Endothelial cell of umbilical vein (primary cell): Measurements from ENCODE around the gene TRAF3IP1. TPM values are rescaled to one million over a fixed set of nuclear protein-coding genes. Genes with fewer than 3 reads are reported as not detected.

ENCODE experiments used
- BruUV-seq: library from RNA; stranded (reverse); fragments of 400-500 nt; replicated peaks from 2 replicates; lab custom pipeline; 2021; lab: Mats Ljungman, UMichigan
- CTCF ChIA-PET: fragments of 300-600, 350-600 bp; sonication (Branson Sonifier 250); formaldehyde crosslinking; loops from one replicate; lab custom pipeline; 2021; ENCODE audit warnings: antibody characterized with exemption, inconsistent platforms; lab: Charles Lee
- POLR2A ChIA-PET: fragments of 300-600, 350-600 bp; sonication (Branson Sonifier 250); formaldehyde crosslinking; loops from one replicate; lab custom pipeline; 2021; ENCODE audit warnings: antibody characterized with exemption, inconsistent platforms; lab: Charles Lee
- DNase-seq: peaks from one replicate; pipeline ENCODE4 v3.0.0-alpha.2; 2011; ENCODE audit warnings: low read depth, low spot score
- FAIRE-seq: peaks from 2 replicates; lab custom pipeline; 2011; peaks lifted over from hg19 to GRCh38; lab: Jason Lieb, UNC
- H2AFZ ChIP-seq: 2 replicates; pipeline ENCODE4 v1.6.0; 2012; ENCODE audit warnings: low read depth, low read length, control low read depth, inconsistent platforms
- H3K27ac ChIP-seq: 2 replicates; pipeline ENCODE4 v1.5.1; 2011; ENCODE audit warnings: low read depth, mild to moderate bottlenecking, control low read depth, low read length, moderate library complexity; ENCODE audit not compliant: insufficient read depth
- H3K27me3 ChIP-seq, 2 experiments: 2 replicates each; pipeline versions ENCODE4 v1.6.0 to v1.6.1; 2011; ENCODE audit warnings: low read length in 2 of 2, mixed read lengths in 1 of 2; ENCODE audit not compliant: control insufficient read depth in 2 of 2, insufficient read depth in 2 of 2
- H3K36me3 ChIP-seq, 2 experiments: 2 replicates in 1 of 2; 3 replicates in 1 of 2; pipeline ENCODE4 v1.5.1; 2011; ENCODE audit warnings: low read length in 2 of 2, mild to moderate bottlenecking in 1 of 2, moderate library complexity in 1 of 2; ENCODE audit not compliant: control insufficient read depth in 2 of 2, insufficient read depth in 2 of 2; ENCODE audit errors: extremely low read depth in 1 of 2
- H3K4me1 ChIP-seq: 3 replicates; pipeline ENCODE4 v1.5.1; 2011; ENCODE audit warnings: mild to moderate bottlenecking, low read length; ENCODE audit not compliant: control insufficient read depth, insufficient read depth; ENCODE audit errors: extremely low read depth
- H3K4me2 ChIP-seq: 2 replicates; pipeline ENCODE4 v1.6.1; 2011; ENCODE audit warnings: low read length, control low read depth, mixed read lengths; ENCODE audit not compliant: insufficient read depth
- H3K4me3 ChIP-seq, 3 experiments: fragments of 200-600 bp in 1 of 3; sonication (generic), shearing (Covaris generic) in 1 of 3; replicated peaks in 1 of 3; 2 replicates each; pipeline ENCODE4 v1.5.1; 2011 to 2016; ENCODE audit warnings: control low read depth in 3 of 3, low read length in 3 of 3, mild to moderate bottlenecking in 2 of 3, inconsistent platforms in 1 of 3, low read depth in 1 of 3, moderate library complexity in 1 of 3; ENCODE audit not compliant: insufficient read depth in 1 of 3
- H3K79me2 ChIP-seq: 2 replicates; pipeline ENCODE4 v1.6.0; 2012; ENCODE audit warnings: low read length, inconsistent platforms; ENCODE audit not compliant: control insufficient read depth, insufficient read depth
- H3K9ac ChIP-seq: replicated peaks from 2 replicates; pipeline ENCODE3; 2011; ENCODE audit warnings: low read length, control low read depth; ENCODE audit not compliant: insufficient read depth; ENCODE audit errors: extremely low read depth
- H3K9me1 ChIP-seq: replicated peaks from 3 replicates; pipeline ENCODE4 v1.6.0; 2011; ENCODE audit warnings: mild to moderate bottlenecking, low read length; ENCODE audit not compliant: control insufficient read depth, insufficient read depth; ENCODE audit errors: extremely low read depth
- H3K9me3 ChIP-seq: replicated peaks from 2 replicates; pipeline ENCODE4 v1.5.1; 2012; ENCODE audit warnings: low read length, inconsistent platforms; ENCODE audit not compliant: control insufficient read depth, insufficient read depth
- H4K20me1 ChIP-seq: replicated peaks from 2 replicates; pipeline ENCODE3; 2011; ENCODE audit warnings: mild to moderate bottlenecking, low read length; ENCODE audit not compliant: control insufficient read depth, insufficient read depth; ENCODE audit errors: extremely low read depth
- CTCF ChIP-seq, 2 donors: IDR thresholded peaks; 1 replicate in 1 of 2; 2 replicates in 1 of 2; pipeline ENCODE4 v1.5.1; 2011; ENCODE audit warnings: low read length in 2 of 2, mild to moderate bottlenecking in 2 of 2, moderate library complexity in 2 of 2, control low read depth in 1 of 2, inconsistent platforms in 1 of 2, low read depth in 1 of 2; ENCODE audit not compliant: insufficient read depth in 1 of 2; ENCODE audit errors: extremely low read depth in 1 of 2
- EZH2 ChIP-seq: IDR thresholded peaks from 2 replicates; pipeline ENCODE4 v1.6.1; 2012; ENCODE audit warnings: borderline replicate concordance, low read depth, mild to moderate bottlenecking, moderate library complexity, low read length, inconsistent platforms; ENCODE audit not compliant: severe bottlenecking
- FOS ChIP-seq: IDR thresholded peaks from 2 replicates; pipeline ENCODE4 v1.6.1; 2011; ENCODE audit warnings: mild to moderate bottlenecking, low read length, moderate library complexity, borderline replicate concordance; ENCODE audit not compliant: insufficient read depth
- GATA2 ChIP-seq: IDR thresholded peaks from 2 replicates; pipeline ENCODE4 v1.7.0; 2011; ENCODE audit warnings: low read depth, mild to moderate bottlenecking, moderate library complexity, mixed read lengths, low read length; ENCODE audit not compliant: insufficient read length, insufficient read depth
- JUN ChIP-seq: IDR thresholded peaks from 2 replicates; pipeline ENCODE4 v1.6.1; 2011; ENCODE audit warnings: borderline replicate concordance, low read depth; ENCODE audit not compliant: insufficient read length, insufficient read depth
- MYC ChIP-seq: IDR thresholded peaks from one replicate; pipeline ENCODE4 v1.6.1; 2011; ENCODE audit warnings: mild to moderate bottlenecking, low read depth, low read length
- POLR2A ChIP-seq: IDR thresholded peaks from 2 replicates; pipeline ENCODE4 v1.6.1; 2012; ENCODE audit warnings: low read depth, mild to moderate bottlenecking, control low read depth, low read length
- POLR2AphosphoS5 ChIP-seq: IDR thresholded peaks from 2 replicates; pipeline ENCODE4 v1.6.1; 2012; ENCODE audit warnings: low read depth, mild to moderate bottlenecking, control low read depth, low read length, moderate library complexity; ENCODE audit not compliant: insufficient read depth
- dilution Hi-C: fragments of 300-500 bp; cut with MboI; formaldehyde crosslinking; loops from one replicate; pipeline ENCODE4 v1.15.0; 2019; ENCODE audit warnings: low sequenced_read_pairs; ENCODE audit not compliant: extremely low pct_ligation_motif_present
- intact Hi-C: fragments of 100-400 bp; cut with micrococcal nuclease; formaldehyde crosslinking; loops from one replicate; pipeline ENCODE4 v1.10.0; 2022
- polyA plus RNA-seq, 4 experiments: library from polyadenylated mRNA; depleted of rRNA in 3 of 4; stranded (reverse) in 3 of 4; unstranded in 1 of 4; fragments of >200 nt; gene quantifications; 2 replicates each; pipeline versions ENCODE4 v1.2.1 to v1.2.3, GENCODE V29; 2011 to 2012; ENCODE audit warnings: missing spikeins in 1 of 4
- total RNA-seq: library from RNA; stranded (reverse); gene quantifications from 2 replicates; pipeline ENCODE4 v1.2.3, GENCODE V29; 2021
- TF ChIP-seq, protein P1 (sequence below): IDR thresholded peaks from 2 replicates; pipeline ENCODE4 v1.6.1; 2011; ENCODE audit not compliant: insufficient read depth, insufficient read length

The TRAF3IP1 gene
- total and polyA plus RNA-seq, 2 donors (not counting 3 experiments of a cell fraction or from before 2014, with no cell fraction given) = 3.4 to 15.9 TPM

DNA sequence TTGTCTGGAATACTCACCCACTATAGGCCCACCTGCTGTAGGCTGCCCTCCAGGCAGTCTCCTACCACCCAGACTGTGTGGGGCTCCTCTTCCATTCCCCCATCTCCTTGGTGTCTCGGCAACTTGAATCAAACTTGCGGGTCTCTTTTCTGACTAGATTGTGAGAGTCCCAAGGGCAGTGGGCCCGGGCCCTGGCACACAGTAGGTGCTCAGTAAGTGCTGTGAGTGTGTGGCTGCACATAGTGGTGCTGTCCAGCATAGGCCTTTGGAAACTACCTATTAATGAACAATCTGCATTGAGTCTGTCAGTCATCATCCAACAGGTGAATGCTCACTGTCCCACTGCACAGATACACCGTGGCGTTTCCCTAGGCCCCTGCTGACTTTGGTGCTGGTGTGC is 62.8 kb downstream of the TRAF3IP1 start:
- no peak for DNase-seq
- Histone ChIP-seq H3K9me1 (no peaks in the 10 kb centered on the region), H3K27ac (no peak overlapping the region), H3K9me3 (no peaks in the 10 kb centered on the region), H3K4me1 (peaks cover 27% of the 10 kb centered on the region), H3K36me3 (no peaks in the 10 kb centered on the region), H3K4me3 (no peak overlapping the region), H4K20me1 (no peaks in the 10 kb centered on the region), H3K27me3 (no peaks in the 10 kb centered on the region), H3K9ac (no peak overlapping the region), H3K79me2 (no peaks in the 10 kb centered on the region), H2AFZ (no peak overlapping the region), H3K4me2 (no peak overlapping the region)
- CTCF ChIA-PET = no interaction called here
- FAIRE-seq = no peak
- no TSS peak for BruUV-seq
- dilution Hi-C loops (no loop called here), intact Hi-C loops (no loop called here)
- POLR2A ChIA-PET = no interaction called here
- no peak for TF ChIP-seq POLR2A
- TF ChIP-seq EZH2 = no peak
- no peak for TF ChIP-seq JUN
- no peak for TF ChIP-seq CTCF (IDR thresholded peaks at IDR 0.05; ENCODE audit: extremely low read depth in 1 of 2, insufficient read depth in 1 of 2, low read depth in 1 of 2, low read length in 2 of 2)
- TF ChIP-seq POLR2AphosphoS5 = no peak
- no peak for TF ChIP-seq FOS
- TF ChIP-seq GATA2 = no peak
- TF ChIP-seq, protein P1, sequence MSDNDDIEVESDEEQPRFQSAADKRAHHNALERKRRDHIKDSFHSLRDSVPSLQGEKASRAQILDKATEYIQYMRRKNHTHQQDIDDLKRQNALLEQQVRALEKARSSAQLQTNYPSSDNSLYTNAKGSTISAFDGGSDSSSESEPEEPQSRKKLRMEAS = no peak
- no peak for TF ChIP-seq MYC
